Liver (tissue), 9 donors: ENCODE results near the gene CUL4A. TPM values are rescaled to one million over a fixed set of nuclear protein-coding genes. Genes with fewer than 3 reads are reported as not detected.

Experiments
- DNase-seq: peaks from one replicate; pipeline ENCODE4 v3.0.0-alpha.2; 2017; ENCODE audit warnings: low spot score
- H3K27ac ChIP-seq, 2 donors: one replicate each; pipeline ENCODE4 v1.7.0; 2013; ENCODE audit warnings: inconsistent platforms in 2 of 2, low read length in 2 of 2, control low read depth in 1 of 2, low read depth in 1 of 2, mild to moderate bottlenecking in 1 of 2
- H3K27me3 ChIP-seq, 4 donors: one replicate each; pipeline versions ENCODE4 v1.6.1 to v1.7.0; 2013; ENCODE audit warnings: low read length in 3 of 4, inconsistent platforms in 1 of 4, mild to moderate bottlenecking in 1 of 4, moderate library complexity in 1 of 4; ENCODE audit not compliant: control insufficient read depth in 4 of 4, insufficient read depth in 4 of 4
- H3K36me3 ChIP-seq, 4 donors: one replicate each; pipeline versions ENCODE4 v1.6.1 to v1.7.0; 2013; ENCODE audit warnings: low read length in 3 of 4, mild to moderate bottlenecking in 3 of 4, low read depth in 1 of 4, moderate library complexity in 1 of 4; ENCODE audit not compliant: control insufficient read depth in 4 of 4, insufficient read depth in 3 of 4
- H3K4me1 ChIP-seq, 4 donors: one replicate each; pipeline versions ENCODE4 v1.6.1 to v1.7.0; 2013; ENCODE audit warnings: low read length in 3 of 4, mild to moderate bottlenecking in 3 of 4, moderate library complexity in 1 of 4; ENCODE audit not compliant: control insufficient read depth in 4 of 4, insufficient read depth in 4 of 4
- H3K4me3 ChIP-seq, 3 donors: one replicate each; pipeline versions ENCODE4 v1.6.1 to v1.7.0; 2013; ENCODE audit warnings: low read length in 3 of 3, control low read depth in 1 of 3, low read depth in 1 of 3, mild to moderate bottlenecking in 1 of 3
- H3K9ac ChIP-seq, 2 donors: one replicate each; pipeline ENCODE4 v1.7.0; 2013; ENCODE audit warnings: low read length in 2 of 2, mild to moderate bottlenecking in 2 of 2, moderate library complexity in 2 of 2, control low read depth in 1 of 2, low read depth in 1 of 2
- H3K9me3 ChIP-seq, 4 donors: one replicate each; pipeline versions ENCODE4 v1.6.1 to v1.7.0; 2013; ENCODE audit warnings: low read length in 3 of 4; ENCODE audit not compliant: control insufficient read depth in 4 of 4
- EGR1 ChIP-seq, 2 donors: IDR thresholded peaks; 2 replicates each; pipeline ENCODE4 v1.6.1; 2016 to 2018; ENCODE audit warnings: antibody characterized with exemption in 2 of 2, low read depth in 2 of 2
- FOXA1 ChIP-seq: IDR thresholded peaks from 2 replicates; pipeline ENCODE4 v1.6.1; 2016; ENCODE audit warnings: antibody characterized with exemption
- FOXA2 ChIP-seq: IDR thresholded peaks from 2 replicates; pipeline ENCODE4 v1.6.1; 2016; ENCODE audit warnings: antibody characterized with exemption
- GABPA ChIP-seq, 2 donors: IDR thresholded peaks in 1 of 2; conservative IDR thresholded peaks in 1 of 2; 2 replicates each; pipeline ENCODE4 v1.6.1; 2016; ENCODE audit warnings: antibody characterized with exemption in 2 of 2, mild to moderate bottlenecking in 1 of 2, moderate library complexity in 1 of 2
- HNF4A ChIP-seq, 2 donors: conservative IDR thresholded peaks; 2 replicates each; pipeline ENCODE4 v1.6.1; 2016; ENCODE audit warnings: antibody characterized with exemption in 2 of 2, mild to moderate bottlenecking in 2 of 2
- HNF4G ChIP-seq: IDR thresholded peaks from 2 replicates; pipeline ENCODE4 v1.6.1; 2016; ENCODE audit warnings: antibody characterized with exemption
- JUND ChIP-seq, 2 donors: IDR thresholded peaks; 2 replicates each; pipeline ENCODE4 v1.6.1; 2016; ENCODE audit warnings: antibody characterized with exemption in 2 of 2
- MAX ChIP-seq: IDR thresholded peaks from 2 replicates; pipeline ENCODE4 v1.6.1; 2016; ENCODE audit warnings: antibody characterized with exemption
- NR2F2 ChIP-seq: IDR thresholded peaks from 2 replicates; pipeline ENCODE4 v1.6.1; 2016; ENCODE audit warnings: antibody characterized with exemption
- RAD21 ChIP-seq, 2 donors: IDR thresholded peaks; 2 replicates each; pipeline ENCODE4 v1.6.1; 2016; ENCODE audit warnings: antibody characterized with exemption in 2 of 2, mild to moderate bottlenecking in 2 of 2
- RXRA ChIP-seq, 2 donors: IDR thresholded peaks; 2 replicates each; pipeline ENCODE4 v1.6.1; 2017 to 2018; ENCODE audit warnings: antibody characterized with exemption in 2 of 2, mild to moderate bottlenecking in 1 of 2
- SP1 ChIP-seq: IDR thresholded peaks from 2 replicates; pipeline ENCODE4 v1.6.1; 2018; ENCODE audit warnings: antibody characterized with exemption, mild to moderate bottlenecking
- TAF1 ChIP-seq: conservative IDR thresholded peaks from 2 replicates; pipeline ENCODE4 v1.6.1; 2016; ENCODE audit warnings: antibody characterized with exemption, mild to moderate bottlenecking
- YY1 ChIP-seq: IDR thresholded peaks from 2 replicates; pipeline ENCODE4 v1.6.1; 2016; ENCODE audit warnings: antibody characterized with exemption, mild to moderate bottlenecking
- WGBS: extraction: QIAGEN DNeasy Blood & Tissue Kit; methylation state at CpG from one replicate; pipeline ENCODE4 v1.1.7; 2013; 5-methylcytosine and 5-hydroxymethylcytosine counted together
- polyA plus RNA-seq, 2 donors: library from polyadenylated mRNA; stranded (reverse) in 1 of 2; unstranded in 1 of 2; fragments of 200-250 nt in 1 of 2; fragments of >200 nt in 1 of 2; fragmentation: Nextera tagmentation in 1 of 2; extraction: Ambion mirVana in 1 of 2; gene quantifications; one replicate each; pipeline versions ENCODE4 v1.2.1 to v1.2.3, GENCODE V29; 2013 to 2015
- total RNA-seq, 2 donors: library from RNA; depleted of rRNA; stranded (reverse); fragments of >200 nt; gene quantifications; one replicate each; pipeline ENCODE4 v1.2.3, GENCODE V29; 2014
- TF ChIP-seq, protein P1 (sequence below): IDR thresholded peaks from 2 replicates; pipeline ENCODE4 v1.6.1; 2016; ENCODE audit warnings: antibody characterized with exemption
- TF ChIP-seq, protein P2 (sequence below): IDR thresholded peaks from 2 replicates; pipeline ENCODE4 v1.6.1; 2016; ENCODE audit warnings: antibody characterized with exemption, mild to moderate bottlenecking
- TF ChIP-seq, protein P3 (sequence below): fragments of 150-350 bp; IDR thresholded peaks from 2 replicates; pipeline ENCODE4 v1.5.1; 2017; ENCODE audit warnings: improper control_type of control experiment, low read depth, low read length; ENCODE audit not compliant: missing input control
- TF ChIP-seq, protein P4 (sequence below): IDR thresholded peaks from 2 replicates; pipeline ENCODE4 v1.6.1; 2016; ENCODE audit warnings: antibody characterized with exemption
- donor health status: healthy.
- donor health status: healthy.
- donor health status: healthy.
- donor health status: healthy.
- donor health status: healthy.

The CUL4A gene
- total and polyA plus RNA-seq, 4 donors, result 19.9 to 89.4 (median 45.9) TPM

DNA sequence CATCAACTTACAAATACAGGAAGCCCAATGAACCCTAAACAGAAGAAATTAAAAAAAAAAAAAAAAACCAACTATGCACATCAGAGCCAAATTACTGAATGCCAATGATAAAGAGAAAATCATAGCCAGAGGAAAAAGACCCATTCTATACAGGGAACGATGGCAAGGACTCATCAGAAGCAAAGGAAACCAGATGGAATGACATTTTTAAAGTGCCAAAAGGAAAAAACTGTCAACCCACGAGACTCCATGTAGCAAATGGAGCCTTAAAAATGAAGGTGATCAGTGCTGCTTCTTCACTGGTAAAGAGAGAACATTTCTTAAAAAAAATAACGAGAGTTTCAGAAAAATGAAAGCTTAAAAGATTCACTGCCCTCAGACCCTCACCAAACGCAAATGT, 19.2 kb upstream of the CUL4A start:
- no peak overlapping the region for H3K27ac ChIP-seq
- no peak overlapping the region for H3K9ac ChIP-seq
- no peaks in the 10 kb centered on the region for H3K4me1 ChIP-seq
- H3K4me3 ChIP-seq, result no peak overlapping the region
- no peaks in the 10 kb centered on the region for H3K9me3 ChIP-seq
- 87% methylated on average over 4 of the region's 4 CpGs for WGBS
- peaks cover 9 to 54% (median 32%) of the 10 kb centered on the region in 4 donors for H3K36me3 ChIP-seq
- DNase-seq, result no peak
- H3K27me3 ChIP-seq, result no peaks in the 10 kb centered on the region
- no peak for TF ChIP-seq FOXA1
- no peak for TF ChIP-seq HNF4G
- TF ChIP-seq MAX, result no peak
- no peak for TF ChIP-seq NR2F2
- TF ChIP-seq TAF1, result no peak
- no peak for TF ChIP-seq GABPA (IDR thresholded peaks at IDR 0.05 in 1 of 2, conservative IDR thresholded peaks at IDR 0.05 in 1 of 2)

- H3K9ac ChIP-seq, result no peak overlapping the region
- no peaks in the 10 kb centered on the region for H3K4me1 ChIP-seq
- H3K27ac ChIP-seq, result no peak overlapping the region
- WGBS, result 80% methylated on average over 4 of the region's 4 CpGs
- DNase-seq, result no peak
- peaks cover 15 to 65% (median 41%) of the 10 kb centered on the region in 4 donors for H3K36me3 ChIP-seq
- H3K27me3 ChIP-seq, result no peaks in the 10 kb centered on the region
- H3K9me3 ChIP-seq, result no peaks in the 10 kb centered on the region
- H3K4me3 ChIP-seq, result no peak overlapping the region
- TF ChIP-seq GABPA (IDR thresholded peaks at IDR 0.05 in 1 of 2, conservative IDR thresholded peaks at IDR 0.05 in 1 of 2), result no peak
- TF ChIP-seq EGR1 (IDR thresholded peaks at IDR 0.05; ENCODE audit: low read depth in 2 of 2), result no peak
- no peak for TF ChIP-seq RAD21 (IDR thresholded peaks at IDR 0.05)
- TF ChIP-seq MAX, result no peak
- TF ChIP-seq JUND (IDR thresholded peaks at IDR 0.05), result no peak
- no peak for TF ChIP-seq HNF4A (conservative IDR thresholded peaks at IDR 0.05)
- TF ChIP-seq, protein P1, sequence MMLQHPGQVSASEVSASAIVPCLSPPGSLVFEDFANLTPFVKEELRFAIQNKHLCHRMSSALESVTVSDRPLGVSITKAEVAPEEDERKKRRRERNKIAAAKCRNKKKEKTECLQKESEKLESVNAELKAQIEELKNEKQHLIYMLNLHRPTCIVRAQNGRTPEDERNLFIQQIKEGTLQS, result no peak
- TF ChIP-seq HNF4G, result no peak
- TF ChIP-seq, protein P2, sequence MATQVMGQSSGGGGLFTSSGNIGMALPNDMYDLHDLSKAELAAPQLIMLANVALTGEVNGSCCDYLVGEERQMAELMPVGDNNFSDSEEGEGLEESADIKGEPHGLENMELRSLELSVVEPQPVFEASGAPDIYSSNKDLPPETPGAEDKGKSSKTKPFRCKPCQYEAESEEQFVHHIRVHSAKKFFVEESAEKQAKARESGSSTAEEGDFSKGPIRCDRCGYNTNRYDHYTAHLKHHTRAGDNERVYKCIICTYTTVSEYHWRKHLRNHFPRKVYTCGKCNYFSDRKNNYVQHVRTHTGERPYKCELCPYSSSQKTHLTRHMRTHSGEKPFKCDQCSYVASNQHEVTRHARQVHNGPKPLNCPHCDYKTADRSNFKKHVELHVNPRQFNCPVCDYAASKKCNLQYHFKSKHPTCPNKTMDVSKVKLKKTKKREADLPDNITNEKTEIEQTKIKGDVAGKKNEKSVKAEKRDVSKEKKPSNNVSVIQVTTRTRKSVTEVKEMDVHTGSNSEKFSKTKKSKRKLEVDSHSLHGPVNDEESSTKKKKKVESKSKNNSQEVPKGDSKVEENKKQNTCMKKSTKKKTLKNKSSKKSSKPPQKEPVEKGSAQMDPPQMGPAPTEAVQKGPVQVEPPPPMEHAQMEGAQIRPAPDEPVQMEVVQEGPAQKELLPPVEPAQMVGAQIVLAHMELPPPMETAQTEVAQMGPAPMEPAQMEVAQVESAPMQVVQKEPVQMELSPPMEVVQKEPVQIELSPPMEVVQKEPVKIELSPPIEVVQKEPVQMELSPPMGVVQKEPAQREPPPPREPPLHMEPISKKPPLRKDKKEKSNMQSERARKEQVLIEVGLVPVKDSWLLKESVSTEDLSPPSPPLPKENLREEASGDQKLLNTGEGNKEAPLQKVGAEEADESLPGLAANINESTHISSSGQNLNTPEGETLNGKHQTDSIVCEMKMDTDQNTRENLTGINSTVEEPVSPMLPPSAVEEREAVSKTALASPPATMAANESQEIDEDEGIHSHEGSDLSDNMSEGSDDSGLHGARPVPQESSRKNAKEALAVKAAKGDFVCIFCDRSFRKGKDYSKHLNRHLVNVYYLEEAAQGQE, result no peak
- TF ChIP-seq YY1, result no peak
- no peak for TF ChIP-seq SP1
- TF ChIP-seq, protein P3, sequence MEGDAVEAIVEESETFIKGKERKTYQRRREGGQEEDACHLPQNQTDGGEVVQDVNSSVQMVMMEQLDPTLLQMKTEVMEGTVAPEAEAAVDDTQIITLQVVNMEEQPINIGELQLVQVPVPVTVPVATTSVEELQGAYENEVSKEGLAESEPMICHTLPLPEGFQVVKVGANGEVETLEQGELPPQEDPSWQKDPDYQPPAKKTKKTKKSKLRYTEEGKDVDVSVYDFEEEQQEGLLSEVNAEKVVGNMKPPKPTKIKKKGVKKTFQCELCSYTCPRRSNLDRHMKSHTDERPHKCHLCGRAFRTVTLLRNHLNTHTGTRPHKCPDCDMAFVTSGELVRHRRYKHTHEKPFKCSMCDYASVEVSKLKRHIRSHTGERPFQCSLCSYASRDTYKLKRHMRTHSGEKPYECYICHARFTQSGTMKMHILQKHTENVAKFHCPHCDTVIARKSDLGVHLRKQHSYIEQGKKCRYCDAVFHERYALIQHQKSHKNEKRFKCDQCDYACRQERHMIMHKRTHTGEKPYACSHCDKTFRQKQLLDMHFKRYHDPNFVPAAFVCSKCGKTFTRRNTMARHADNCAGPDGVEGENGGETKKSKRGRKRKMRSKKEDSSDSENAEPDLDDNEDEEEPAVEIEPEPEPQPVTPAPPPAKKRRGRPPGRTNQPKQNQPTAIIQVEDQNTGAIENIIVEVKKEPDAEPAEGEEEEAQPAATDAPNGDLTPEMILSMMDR, result no peak
- TF ChIP-seq, protein P4, sequence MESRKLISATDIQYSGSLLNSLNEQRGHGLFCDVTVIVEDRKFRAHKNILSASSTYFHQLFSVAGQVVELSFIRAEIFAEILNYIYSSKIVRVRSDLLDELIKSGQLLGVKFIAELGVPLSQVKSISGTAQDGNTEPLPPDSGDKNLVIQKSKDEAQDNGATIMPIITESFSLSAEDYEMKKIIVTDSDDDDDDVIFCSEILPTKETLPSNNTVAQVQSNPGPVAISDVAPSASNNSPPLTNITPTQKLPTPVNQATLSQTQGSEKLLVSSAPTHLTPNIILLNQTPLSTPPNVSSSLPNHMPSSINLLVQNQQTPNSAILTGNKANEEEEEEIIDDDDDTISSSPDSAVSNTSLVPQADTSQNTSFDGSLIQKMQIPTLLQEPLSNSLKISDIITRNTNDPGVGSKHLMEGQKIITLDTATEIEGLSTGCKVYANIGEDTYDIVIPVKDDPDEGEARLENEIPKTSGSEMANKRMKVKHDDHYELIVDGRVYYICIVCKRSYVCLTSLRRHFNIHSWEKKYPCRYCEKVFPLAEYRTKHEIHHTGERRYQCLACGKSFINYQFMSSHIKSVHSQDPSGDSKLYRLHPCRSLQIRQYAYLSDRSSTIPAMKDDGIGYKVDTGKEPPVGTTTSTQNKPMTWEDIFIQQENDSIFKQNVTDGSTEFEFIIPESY, result no peak
- TF ChIP-seq FOXA1, result no peak
- no peak for TF ChIP-seq FOXA2
- no peak for TF ChIP-seq RXRA (IDR thresholded peaks at IDR 0.05)
- TF ChIP-seq TAF1, result no peak
- TF ChIP-seq NR2F2, result no peak
Measured at GRCh38 chr13:113192279-113192678, 17.1 kb upstream of the CUL4A start.
